Stimulated activated CD4-positive, alpha-beta T cell treated with anti-CD3 and anti-CD28 coated beads, Interleukin-4, amount 100 ng/mL, for 4 hours (primary cell): ENCODE measurements around the gene TEX14.

Source experiments
- DNase-seq, 2 experiments: peaks; one replicate each; pipeline ENCODE4 v3.0.0-alpha.2; 2020

Gene TEX14

DNA sequence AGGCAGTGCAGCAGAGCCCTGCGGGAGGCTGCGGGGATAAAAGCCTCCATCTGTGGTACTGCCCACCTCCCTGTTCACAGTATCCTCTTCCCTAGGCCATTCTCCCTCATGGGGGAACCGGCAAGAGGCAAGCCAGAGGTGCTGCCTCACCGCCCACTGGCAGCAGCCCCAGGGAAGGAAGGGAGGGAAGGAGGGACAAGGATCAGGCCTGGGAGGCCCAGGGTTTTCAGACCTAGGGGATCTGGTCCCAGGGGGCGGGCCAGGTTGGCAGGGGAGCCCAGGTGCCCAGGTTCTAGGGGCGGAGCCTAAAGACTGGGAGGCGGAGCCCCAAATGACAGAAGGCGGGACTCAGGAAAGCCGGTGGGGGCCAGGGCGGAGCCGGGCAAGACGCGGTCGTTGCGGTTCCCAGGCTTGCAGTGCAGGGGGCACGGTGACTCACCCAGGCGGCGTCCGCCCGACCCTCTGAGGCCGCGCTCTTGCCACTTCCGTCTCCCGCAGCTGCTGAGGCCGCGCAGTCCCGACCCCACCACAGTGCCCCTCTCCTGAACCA is 174.4 kb downstream of the TEX14 start:
- DNase-seq, result no peak

DNA sequence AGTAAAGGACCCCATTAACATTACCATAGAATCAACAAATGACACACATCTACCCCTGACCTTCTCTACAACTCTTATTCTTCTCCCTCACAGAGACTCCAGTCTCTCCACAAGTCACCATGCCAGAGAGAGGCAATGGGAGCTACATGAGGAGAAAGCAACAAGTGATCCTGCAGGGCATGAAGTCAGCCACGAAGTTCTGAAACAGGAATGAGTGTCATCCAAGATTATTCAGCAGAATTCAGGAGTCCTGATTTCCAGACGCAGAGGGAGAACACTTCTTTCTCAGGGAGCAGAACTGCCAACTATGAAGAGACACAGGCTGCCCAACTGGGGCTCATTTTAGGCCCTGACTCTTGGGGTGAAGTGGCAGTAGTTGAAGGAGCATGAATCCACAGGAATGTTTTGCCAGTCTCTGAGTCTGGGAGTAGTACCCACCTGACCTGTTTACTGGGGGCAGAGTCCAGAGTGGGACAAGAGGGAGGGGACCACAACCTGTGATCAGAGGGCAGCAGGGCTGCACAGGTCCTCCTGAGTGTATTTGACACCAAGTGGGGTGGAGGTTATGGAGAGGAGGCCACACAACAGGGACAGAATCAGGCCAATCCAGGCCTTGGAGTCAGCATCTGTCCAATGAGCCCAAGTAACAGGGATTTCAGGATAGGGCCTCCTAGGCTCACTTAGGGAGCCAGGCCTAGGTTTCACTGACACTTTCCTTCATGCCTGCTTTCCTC is 175.0 kb downstream of the TEX14 start:
- DNase-seq, result no peak

DNA sequence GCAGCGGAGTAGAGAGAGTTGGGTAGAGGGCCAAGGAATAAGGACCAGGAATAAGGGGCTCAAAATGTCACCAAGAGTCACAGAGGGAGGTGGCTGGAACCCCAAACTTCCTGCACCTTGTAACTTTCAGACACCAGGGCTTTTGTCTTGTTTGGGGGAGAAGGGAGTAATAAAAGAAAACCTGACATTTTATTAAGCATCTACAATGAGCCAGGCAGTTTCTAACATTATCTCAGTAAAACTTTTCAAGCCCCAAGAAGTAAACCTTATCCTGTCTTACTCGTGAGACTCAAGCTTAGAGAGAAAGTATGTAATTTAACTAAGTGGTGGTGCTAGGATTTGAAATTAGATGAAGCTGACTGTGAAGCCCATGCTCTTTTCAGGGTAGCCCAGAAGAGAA is 176.6 kb downstream of the TEX14 start:
- DNase-seq, result no peak

DNA sequence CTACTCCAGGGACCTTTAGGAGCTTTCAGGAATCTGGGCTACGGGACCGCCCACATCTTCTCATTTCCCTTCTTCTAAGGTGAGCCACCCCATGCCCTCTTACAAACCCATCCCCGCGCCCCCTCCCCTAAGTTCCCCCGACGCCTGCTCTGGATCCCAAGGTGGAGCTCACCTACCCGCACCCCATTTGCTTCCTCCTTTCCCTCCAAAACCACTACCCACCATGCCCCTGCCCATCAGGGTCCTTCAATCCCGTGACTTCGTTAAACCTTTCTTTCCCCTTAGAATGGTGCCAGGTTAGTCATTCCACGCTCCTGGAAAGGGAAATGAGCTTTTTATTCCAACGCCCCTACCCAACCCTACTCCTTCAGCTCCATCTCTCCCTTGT is 177.1 kb downstream of the TEX14 start:
- no peak for DNase-seq

DNA sequence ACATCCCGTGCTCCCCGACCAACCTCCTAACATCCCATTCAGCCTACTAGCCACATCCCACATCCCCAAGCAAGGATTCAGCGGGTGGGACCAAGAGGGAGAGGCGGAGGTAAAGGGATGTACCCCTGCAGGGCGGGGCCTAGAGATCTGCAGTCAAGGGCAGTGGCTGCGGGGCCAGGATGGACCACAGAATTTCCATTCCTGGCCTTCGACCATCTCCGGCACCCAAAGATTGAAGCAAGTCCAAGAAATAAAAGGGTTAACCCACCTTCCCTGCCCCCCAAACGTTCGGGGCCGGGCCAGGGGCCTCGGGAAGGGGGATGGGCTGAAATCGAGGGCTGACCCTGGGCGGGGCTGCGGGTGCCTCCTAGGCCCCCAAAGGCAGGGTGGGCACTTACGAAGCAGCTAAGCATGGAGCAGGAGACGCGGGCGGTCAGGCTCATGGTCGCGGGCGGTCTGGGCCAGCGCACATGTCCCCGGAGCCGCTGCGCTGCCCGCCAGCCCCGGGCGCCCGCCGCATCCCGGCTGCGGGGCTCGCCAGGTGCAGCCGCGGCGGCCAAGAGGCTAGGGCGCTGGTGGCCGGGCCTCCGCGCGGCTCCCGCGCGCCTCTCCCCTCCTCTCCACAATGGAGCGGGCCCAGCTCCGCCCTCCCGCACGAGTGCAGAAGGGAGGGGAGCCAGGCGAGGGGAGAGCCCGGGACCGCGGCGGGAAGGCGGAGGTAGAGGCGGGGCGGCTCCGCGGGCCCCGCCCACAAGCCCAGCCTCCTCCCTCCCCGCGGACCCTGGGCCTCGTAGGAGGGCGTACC is 177.7 kb downstream of the TEX14 start, which contains the start of gene MTMR4:
TSS of gene MTMR4 (minus strand) at position 674 of the 805 bp plus-strand sequence. CDS start at position 443, 231 bp downstream.
- peak; percentile 73 to 78 for DNase-seq

DNA sequence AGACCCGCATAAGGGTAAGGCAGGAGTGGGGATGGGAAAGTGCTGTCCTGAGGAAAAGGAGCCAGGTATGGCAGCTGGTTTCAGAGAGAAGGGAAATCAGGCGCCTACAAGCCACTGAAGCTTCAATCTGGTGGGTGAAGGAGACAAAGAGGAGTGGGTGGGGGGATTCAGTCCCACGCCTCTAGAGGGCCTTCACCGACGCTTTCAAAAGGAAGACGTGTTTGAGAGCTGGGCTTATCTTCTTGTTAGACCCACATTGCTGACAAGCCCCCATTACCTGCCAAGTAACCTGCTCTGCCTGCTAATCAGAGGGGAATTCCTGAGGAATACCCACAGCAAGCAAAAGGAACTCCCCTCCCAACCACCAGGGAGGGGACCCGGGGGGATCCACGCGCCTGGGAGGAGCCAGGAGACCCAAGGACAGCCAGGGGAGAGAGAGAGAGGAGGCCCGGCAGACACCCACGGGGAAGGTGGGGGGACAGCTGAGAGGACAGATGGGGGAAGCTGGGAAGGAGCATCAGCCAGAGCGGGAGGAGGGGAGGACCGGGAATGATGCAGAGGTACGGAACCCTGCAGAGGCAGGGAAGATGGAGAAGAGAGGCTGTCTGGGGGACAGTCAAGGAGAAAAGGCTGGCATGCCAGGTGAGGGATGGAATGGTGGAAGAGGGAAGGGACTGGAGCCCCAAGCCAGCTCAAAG is 178.4 kb downstream of the TEX14 start:
- DNase-seq, result peak; percentile 24 to 37

DNA sequence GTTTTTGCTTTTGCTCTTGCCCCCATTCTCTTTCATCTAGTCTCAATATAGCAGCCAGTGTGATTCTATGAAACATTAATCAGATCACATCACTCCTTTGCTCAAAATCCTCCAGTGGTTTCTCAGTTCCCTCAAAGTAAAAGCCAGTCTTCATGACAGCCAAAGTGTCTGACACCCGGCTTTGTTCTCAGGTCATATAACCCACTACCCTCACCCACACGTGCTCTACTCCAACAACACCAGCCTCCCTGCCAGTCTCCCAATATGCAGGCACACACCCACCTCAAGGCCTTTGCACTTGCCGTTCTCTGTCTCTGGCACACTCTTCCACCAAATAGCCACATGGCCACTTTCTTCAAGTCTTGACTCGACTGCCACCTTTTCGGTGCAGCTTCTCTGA is 181.8 kb downstream of the TEX14 start:
- no peak for DNase-seq

DNA sequence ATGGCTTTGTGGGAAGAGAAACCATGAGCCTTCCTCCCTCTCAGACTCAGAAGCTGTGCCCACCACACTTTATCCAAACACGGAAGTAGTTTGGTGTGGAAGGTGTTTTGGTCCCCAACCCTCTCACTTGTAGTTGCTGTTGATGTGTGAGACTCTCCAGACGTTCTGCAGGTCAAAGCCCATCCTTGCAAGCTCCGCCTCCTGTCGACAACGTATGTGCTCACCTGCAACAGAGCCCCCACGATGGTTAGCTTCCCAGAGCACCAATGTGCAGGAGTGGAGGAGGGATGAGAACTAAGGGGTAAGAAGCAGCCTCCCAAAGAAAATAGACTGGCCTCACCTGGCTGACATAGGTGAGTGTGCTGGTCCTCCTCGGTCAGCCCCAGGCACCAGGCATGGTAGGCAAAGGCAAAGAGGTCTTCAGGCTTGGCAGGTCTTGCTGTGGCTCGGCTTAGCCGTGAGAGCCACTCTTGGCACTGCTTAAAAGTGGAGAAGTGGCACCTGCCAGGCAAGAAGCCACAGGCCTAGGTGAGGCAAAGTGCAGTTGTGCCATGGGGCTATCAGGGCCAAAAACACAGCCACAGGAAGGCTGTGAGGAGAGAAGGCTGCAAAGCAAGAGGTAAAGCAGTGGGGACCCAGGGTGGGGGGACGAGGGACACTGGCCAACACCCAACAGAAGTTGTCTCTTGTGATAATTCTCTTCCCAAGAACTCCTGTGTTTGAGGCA is 183.3 kb downstream of the TEX14 start:
- DNase-seq, result no peak

DNA sequence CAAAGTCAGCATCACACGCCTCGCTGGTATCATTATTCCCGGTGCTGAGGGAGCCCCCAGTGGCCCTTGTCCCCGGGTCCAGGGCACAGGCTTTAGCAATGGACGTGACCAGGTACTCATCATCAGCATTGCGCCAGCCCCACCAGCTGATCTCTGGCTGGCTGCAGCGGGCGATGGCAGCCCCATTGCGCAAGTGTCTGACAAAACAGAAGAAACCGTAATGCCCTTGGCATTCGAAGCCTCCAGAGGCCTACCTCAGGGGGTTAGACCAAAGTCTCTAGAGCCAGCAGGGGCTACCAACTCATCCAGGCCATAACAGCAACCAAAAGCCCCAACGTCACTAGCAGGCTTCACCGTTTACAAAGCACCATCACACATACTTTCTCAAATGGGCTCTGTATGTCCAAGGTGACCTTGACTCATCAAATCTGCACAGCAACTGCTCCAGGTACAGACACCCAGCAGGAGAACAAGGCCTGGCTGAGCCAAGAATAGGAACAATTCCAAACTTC is 184.7 kb downstream of the TEX14 start:
- DNase-seq, result no peak
